Fibroblast of the conjunctiva (primary cell): ENCODE measurements around the gene TENT5C.

Experiments used
- DNase-seq: peaks from one replicate; pipeline ENCODE4 v3.0.0-alpha.2; 2010; ENCODE audit warnings: low read depth

The TENT5C gene

GRCh38 chr1:117592155-117592554 is 13.7 kb upstream of the TENT5C start:
- no peak for DNase-seq

- DNase-seq: no peak
These were observed 11.4 kb upstream of the TENT5C start for GRCh38 chr1:117594261-117594990.

GRCh38 chr1:117596023-117596720 is 9.7 kb upstream of the TENT5C start:
- no peak for DNase-seq

- DNase-seq: no peak
These were observed 7.4 kb upstream of the TENT5C start for GRCh38 chr1:117598489-117598888.

- no peak for DNase-seq
These were observed 6.3 kb upstream of the TENT5C start for GRCh38 chr1:117599286-117600221.

GRCh38 chr1:117600325-117600943 is 5.4 kb upstream of the TENT5C start:
- DNase-seq: no peak

- DNase-seq: no peak
These were observed 4.9 kb upstream of the TENT5C start for GRCh38 chr1:117600966-117601365.

GRCh38 chr1:117602862-117603261 is 3.0 kb upstream of the TENT5C start:
- DNase-seq: no peak

- DNase-seq: no peak
These were observed 579 bp upstream of the TENT5C start for GRCh38 chr1:117605164-117605773.

GRCh38 chr1:117606649-117607430 is 992 bp downstream of the TENT5C start:
- no peak for DNase-seq

- no peak for DNase-seq
These were observed 1.6 kb downstream of the TENT5C start for GRCh38 chr1:117607471-117607870.

GRCh38 chr1:117608115-117608615 is 2.3 kb downstream of the TENT5C start:
- DNase-seq: no peak

- no peak for DNase-seq
These were observed 2.9 kb downstream of the TENT5C start for GRCh38 chr1:117608758-117609157.

GRCh38 chr1:117609471-117609911 is 3.6 kb downstream of the TENT5C start:
- no peak for DNase-seq

- DNase-seq: no peak
These were observed 4.2 kb downstream of the TENT5C start for GRCh38 chr1:117610036-117610435.

GRCh38 chr1:117611121-117611601 is 5.3 kb downstream of the TENT5C start:
- DNase-seq: no peak

- no peak for DNase-seq
These were observed 6.1 kb downstream of the TENT5C start for GRCh38 chr1:117611894-117612483.

GRCh38 chr1:117612517-117613248 is 6.8 kb downstream of the TENT5C start:
- peak; percentile 56 for DNase-seq

- no peak for DNase-seq
These were observed 7.6 kb downstream of the TENT5C start for GRCh38 chr1:117613249-117613968.
